HCT116 (cell line): ENCODE data around the gene C12orf50. TPM values are rescaled to one million over a fixed set of nuclear protein-coding genes. Genes with fewer than 3 reads are reported as not detected.

Experiments
- ATAC-seq: fragments of 200-7000 bp; cut with Tn5 transposase; 2 replicates; pipeline ENCODE4 v1.9.1; 2020; ENCODE audit warnings: mild to moderate bottlenecking, moderate library complexity
- BruUV-seq: library from RNA; stranded (reverse); fragments of 400-500 nt; replicated peaks from 2 replicates; lab custom pipeline; 2021; lab: Mats Ljungman, UMichigan
- CTCF ChIA-PET: fragments of 300-600 bp; sonication (Branson Sonifier 250); formaldehyde crosslinking; loops from one replicate; lab custom pipeline; 2021; ENCODE audit warnings: antibody characterized with exemption; lab: Charles Lee
- POLR2A ChIA-PET: fragments of 300-600, 350-600 bp; sonication (Branson Sonifier 250); formaldehyde crosslinking; loops from one replicate; lab custom pipeline; 2021; ENCODE audit warnings: antibody characterized with exemption; lab: Charles Lee
- RAD21 ChIA-PET, 2 experiments: fragments of 300-600 bp; sonication (Branson Sonifier 250); formaldehyde crosslinking; loops; one replicate each; lab custom pipeline; 2023; ENCODE audit warnings: low total read pairs in 2 of 2; ENCODE audit not compliant: uncharacterized antibody in 2 of 2, unreplicated experiment in 2 of 2, low non-redundant PET in 1 of 2; lab: Charles Lee
- DNase-seq: peaks from one replicate; pipeline ENCODE4 v3.0.0-alpha.2; 2010; ENCODE audit warnings: low read depth, low spot score
- H2AFZ ChIP-seq: fragments of 200-600 bp; shearing (Covaris generic), sonication (generic); 2 replicates; pipeline ENCODE4 v1.6.1; 2017; ENCODE audit warnings: low read depth, mixed run types, mixed read lengths, antibody characterized with exemption, low read length; ENCODE audit not compliant: poor library complexity, severe bottlenecking
- H3K27ac ChIP-seq: 2 replicates; pipeline ENCODE4 v1.5.1; 2012; ENCODE audit warnings: low read depth, low read length
- H3K27me3 ChIP-seq: fragments of 200-600 bp; sonication (generic); 2 replicates; pipeline ENCODE4 v1.6.1; 2016; ENCODE audit warnings: mixed run types, low read length, mixed read lengths; ENCODE audit not compliant: insufficient read depth
- H3K36me3 ChIP-seq, 2 experiments: fragments of 200-500 bp in 1 of 2; fragments of 200-600 bp in 1 of 2; sonication (Bioruptor generic) in 1 of 2; sonication (generic) in 1 of 2; 2 replicates each; pipeline versions ENCODE4 v1.5.1 to v1.6.1; 2014 to 2016; ENCODE audit warnings: low read length in 2 of 2, inconsistent platforms in 1 of 2, mixed read lengths in 1 of 2, mixed run types in 1 of 2; ENCODE audit not compliant: insufficient read depth in 2 of 2, control insufficient read depth in 1 of 2
- H3K4me1 ChIP-seq, 2 experiments: fragments of 200-600 bp in 1 of 2; sonication (generic) in 1 of 2; 2 replicates each; pipeline versions ENCODE4 v1.5.1 to v1.6.1; 2012 to 2017; ENCODE audit warnings: low read length in 2 of 2, inconsistent platforms in 1 of 2, mild to moderate bottlenecking in 1 of 2, mixed read lengths in 1 of 2, mixed run types in 1 of 2, moderate library complexity in 1 of 2; ENCODE audit not compliant: insufficient read depth in 2 of 2, control insufficient read depth in 1 of 2
- H3K4me2 ChIP-seq: fragments of 200-600 bp; sonication (generic); 2 replicates; pipeline ENCODE4 v1.6.1; 2017; ENCODE audit warnings: mixed run types, low read length, mixed read lengths
- H3K4me3 ChIP-seq, 2 experiments: fragments of 200-600 bp in 1 of 2; sonication (generic) in 1 of 2; replicated peaks in 1 of 2; 2 replicates each; pipeline ENCODE4 v1.5.1; 2011 to 2016; ENCODE audit warnings: low read length in 2 of 2, control low read depth in 1 of 2, low read depth in 1 of 2, mild to moderate bottlenecking in 1 of 2, mixed read lengths in 1 of 2, mixed run types in 1 of 2
- H3K79me2 ChIP-seq: fragments of 200-600 bp; sonication (generic); 2 replicates; pipeline ENCODE4 v1.6.1; 2017; ENCODE audit warnings: mild to moderate bottlenecking, mixed run types, low read length, moderate library complexity, mixed read lengths; ENCODE audit not compliant: insufficient read depth
- H3K9ac ChIP-seq: fragments of 200-600 bp; sonication (generic); 2 replicates; pipeline ENCODE4 v1.6.1; 2016; ENCODE audit warnings: low read length, mixed read lengths
- H3K9me2 ChIP-seq: fragments of 200-600 bp; sonication (generic), shearing (Covaris generic); 2 replicates; pipeline ENCODE4 v1.6.1; 2017; ENCODE audit warnings: mixed run types, mild to moderate bottlenecking, moderate library complexity; ENCODE audit not compliant: insufficient read depth
- H3K9me3 ChIP-seq, 2 experiments: fragments of 200-500 bp in 1 of 2; fragments of 200-600 bp in 1 of 2; sonication (Bioruptor generic) in 1 of 2; sonication (generic) in 1 of 2; 2 replicates each; pipeline ENCODE4 v1.6.1; 2014 to 2017; ENCODE audit warnings: low read length in 2 of 2, mixed read lengths in 2 of 2, inconsistent platforms in 1 of 2, low read depth in 1 of 2, mild to moderate bottlenecking in 1 of 2, mixed run types in 1 of 2, moderate library complexity in 1 of 2; ENCODE audit not compliant: control insufficient read depth in 1 of 2, insufficient read depth in 1 of 2
- H4K20me1 ChIP-seq: fragments of 200-600 bp; sonication (generic), shearing (Covaris generic); 2 replicates; pipeline ENCODE4 v1.6.1; 2017; ENCODE audit warnings: mixed run types, mild to moderate bottlenecking, moderate library complexity; ENCODE audit not compliant: insufficient read depth
- CEBPB ChIP-seq: IDR thresholded peaks from 2 replicates; pipeline ENCODE4 v1.6.1; 2012; ENCODE audit warnings: low read depth
- EZH2 ChIP-seq: fragments of 200-600 bp; sonication (generic); IDR thresholded peaks from 2 replicates; pipeline ENCODE4 v1.6.1; 2017; ENCODE audit warnings: antibody characterized with exemption, mixed run types
- JUND ChIP-seq: IDR thresholded peaks from 2 replicates; pipeline ENCODE4 v1.6.1; 2012
- MAX ChIP-seq: IDR thresholded peaks from 2 replicates; pipeline ENCODE4 v1.6.1; 2012
- POLR2A ChIP-seq: IDR thresholded peaks from 2 replicates; pipeline ENCODE4 v1.7.0; 2011; ENCODE audit warnings: borderline replicate concordance; ENCODE audit not compliant: insufficient read depth, insufficient read length; ENCODE audit errors: extremely low read depth
- RAD21 ChIP-seq: IDR thresholded peaks from 2 replicates; pipeline ENCODE4 v1.6.1; 2012; ENCODE audit warnings: low read depth, mild to moderate bottlenecking
- SIN3A ChIP-seq: IDR thresholded peaks from 2 replicates; pipeline ENCODE4 v1.6.1; 2012; ENCODE audit warnings: low read depth
- SP1 ChIP-seq: IDR thresholded peaks from 2 replicates; pipeline ENCODE4 v1.6.1; 2012; ENCODE audit warnings: low read depth
- ZFX ChIP-seq: fragments of 450-650 bp; IDR thresholded peaks from 2 replicates; pipeline ENCODE4 v1.6.1; 2017
- ZNF274 ChIP-seq: fragments of 200-500 bp; sonication (Bioruptor generic); IDR thresholded peaks from 2 replicates; pipeline ENCODE4 v1.6.1; 2014; ENCODE audit warnings: mild to moderate bottlenecking, low read depth, low read length, inconsistent platforms
- intact Hi-C: fragments of 100-400 bp; cut with micrococcal nuclease; formaldehyde crosslinking; loops from 2 replicates; pipeline ENCODE4 v1.10.0; 2022
- total RNA-seq: library from RNA; stranded (reverse); gene quantifications from one replicate; pipeline ENCODE4 v1.2.1, GENCODE V29; 2021; ENCODE audit not compliant: unreplicated experiment
- TF ChIP-seq, protein P1 (sequence below): IDR thresholded peaks from 2 replicates; pipeline ENCODE4 v1.6.1; 2012; ENCODE audit warnings: low read depth
- TF ChIP-seq, protein P2 (sequence below), 3 experiments: fragments of 200-600 bp in 1 of 3; sonication (generic) in 1 of 3; IDR thresholded peaks in 2 of 3; conservative IDR thresholded peaks in 1 of 3; 2 replicates each; pipeline ENCODE4 v1.5.1; 2012 to 2017; ENCODE audit warnings: low read depth in 2 of 3, low read length in 2 of 3, antibody characterized with exemption in 1 of 3, borderline replicate concordance in 1 of 3, control low read depth in 1 of 3, mild to moderate bottlenecking in 1 of 3, mixed read lengths in 1 of 3, mixed run types in 1 of 3, moderate library complexity in 1 of 3; ENCODE audit not compliant: insufficient read depth in 1 of 3

C12orf50 gene
- total RNA-seq, 1 experiment from 2014 or later = not detected

- ChIA-PET RAD21 (no interaction called here), CTCF (no interaction called here), POLR2A (no interaction called here)
- no peak for DNase-seq
- H3K4me2 ChIP-seq = no peak overlapping the region
- H3K9ac ChIP-seq = no peak overlapping the region
- H3K27me3 ChIP-seq = no peaks in the 10 kb centered on the region
- intact Hi-C loops = no loop called here
- no peak overlapping the region for H3K27ac ChIP-seq
- no peak overlapping the region for H2AFZ ChIP-seq
- no peak overlapping the region for H3K4me3 ChIP-seq
- TF ChIP-seq SP1 = no peak
- no peak for TF ChIP-seq ZFX
- TF ChIP-seq JUND = no peak
- no peak for TF ChIP-seq ZNF274
- TF ChIP-seq EZH2 = no peak
- no peak for TF ChIP-seq POLR2A
- TF ChIP-seq, protein P1, sequence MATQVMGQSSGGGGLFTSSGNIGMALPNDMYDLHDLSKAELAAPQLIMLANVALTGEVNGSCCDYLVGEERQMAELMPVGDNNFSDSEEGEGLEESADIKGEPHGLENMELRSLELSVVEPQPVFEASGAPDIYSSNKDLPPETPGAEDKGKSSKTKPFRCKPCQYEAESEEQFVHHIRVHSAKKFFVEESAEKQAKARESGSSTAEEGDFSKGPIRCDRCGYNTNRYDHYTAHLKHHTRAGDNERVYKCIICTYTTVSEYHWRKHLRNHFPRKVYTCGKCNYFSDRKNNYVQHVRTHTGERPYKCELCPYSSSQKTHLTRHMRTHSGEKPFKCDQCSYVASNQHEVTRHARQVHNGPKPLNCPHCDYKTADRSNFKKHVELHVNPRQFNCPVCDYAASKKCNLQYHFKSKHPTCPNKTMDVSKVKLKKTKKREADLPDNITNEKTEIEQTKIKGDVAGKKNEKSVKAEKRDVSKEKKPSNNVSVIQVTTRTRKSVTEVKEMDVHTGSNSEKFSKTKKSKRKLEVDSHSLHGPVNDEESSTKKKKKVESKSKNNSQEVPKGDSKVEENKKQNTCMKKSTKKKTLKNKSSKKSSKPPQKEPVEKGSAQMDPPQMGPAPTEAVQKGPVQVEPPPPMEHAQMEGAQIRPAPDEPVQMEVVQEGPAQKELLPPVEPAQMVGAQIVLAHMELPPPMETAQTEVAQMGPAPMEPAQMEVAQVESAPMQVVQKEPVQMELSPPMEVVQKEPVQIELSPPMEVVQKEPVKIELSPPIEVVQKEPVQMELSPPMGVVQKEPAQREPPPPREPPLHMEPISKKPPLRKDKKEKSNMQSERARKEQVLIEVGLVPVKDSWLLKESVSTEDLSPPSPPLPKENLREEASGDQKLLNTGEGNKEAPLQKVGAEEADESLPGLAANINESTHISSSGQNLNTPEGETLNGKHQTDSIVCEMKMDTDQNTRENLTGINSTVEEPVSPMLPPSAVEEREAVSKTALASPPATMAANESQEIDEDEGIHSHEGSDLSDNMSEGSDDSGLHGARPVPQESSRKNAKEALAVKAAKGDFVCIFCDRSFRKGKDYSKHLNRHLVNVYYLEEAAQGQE = no peak
- TF ChIP-seq MAX = no peak
- TF ChIP-seq, protein P2, sequence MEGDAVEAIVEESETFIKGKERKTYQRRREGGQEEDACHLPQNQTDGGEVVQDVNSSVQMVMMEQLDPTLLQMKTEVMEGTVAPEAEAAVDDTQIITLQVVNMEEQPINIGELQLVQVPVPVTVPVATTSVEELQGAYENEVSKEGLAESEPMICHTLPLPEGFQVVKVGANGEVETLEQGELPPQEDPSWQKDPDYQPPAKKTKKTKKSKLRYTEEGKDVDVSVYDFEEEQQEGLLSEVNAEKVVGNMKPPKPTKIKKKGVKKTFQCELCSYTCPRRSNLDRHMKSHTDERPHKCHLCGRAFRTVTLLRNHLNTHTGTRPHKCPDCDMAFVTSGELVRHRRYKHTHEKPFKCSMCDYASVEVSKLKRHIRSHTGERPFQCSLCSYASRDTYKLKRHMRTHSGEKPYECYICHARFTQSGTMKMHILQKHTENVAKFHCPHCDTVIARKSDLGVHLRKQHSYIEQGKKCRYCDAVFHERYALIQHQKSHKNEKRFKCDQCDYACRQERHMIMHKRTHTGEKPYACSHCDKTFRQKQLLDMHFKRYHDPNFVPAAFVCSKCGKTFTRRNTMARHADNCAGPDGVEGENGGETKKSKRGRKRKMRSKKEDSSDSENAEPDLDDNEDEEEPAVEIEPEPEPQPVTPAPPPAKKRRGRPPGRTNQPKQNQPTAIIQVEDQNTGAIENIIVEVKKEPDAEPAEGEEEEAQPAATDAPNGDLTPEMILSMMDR (IDR thresholded peaks at IDR 0.05 in 2 of 3, conservative IDR thresholded peaks at IDR 0.05 in 1 of 3; ENCODE audit: borderline replicate concordance in 1 of 3, insufficient read depth in 1 of 3, low read depth in 2 of 3, low read length in 2 of 3) = no peak
- no peak for TF ChIP-seq SIN3A
- no peak for TF ChIP-seq CEBPB
- TF ChIP-seq RAD21 = no peak
- H4K20me1 ChIP-seq = no peaks in the 10 kb centered on the region
- no peak for ATAC-seq
- BruUV-seq = no TSS peak
- H3K9me3 ChIP-seq = no peaks in the 10 kb centered on the region; a peak in 1 of 4 replicates
- H3K4me1 ChIP-seq = no peaks in the 10 kb centered on the region
- no peaks in the 10 kb centered on the region for H3K9me2 ChIP-seq
- H3K36me3 ChIP-seq = no peaks in the 10 kb centered on the region
- H3K79me2 ChIP-seq = no peaks in the 10 kb centered on the region
Measured at GRCh38 chr12:88006351-88006750, 22.9 kb downstream of the C12orf50 start.
